ENCODE data around the gene RGS3.
"Not testable (repeated sequence)": the region's sequence is repeated elsewhere in the genome, so short reads cannot be mapped to it uniquely, and the experiment has no call there.

The RGS3 gene

GRCh38 chr9:113532809-113533190 is 69.3 kb downstream of the RGS3 start:
- DNase-seq, result no peak

- DNase-seq, result no peak
Measured at GRCh38 chr9:113533335-113534225, 70.1 kb downstream of the RGS3 start.

- no peak for DNase-seq
Measured at GRCh38 chr9:113535756-113536155, 72.2 kb downstream of the RGS3 start.

GRCh38 chr9:113536166-113536482 is 72.6 kb downstream of the RGS3 start:
- no peak for DNase-seq

- no peak for DNase-seq
Measured at GRCh38 chr9:113536483-113537228, 73.1 kb downstream of the RGS3 start.

- DNase-seq, result no peak
Measured at GRCh38 chr9:113537229-113537810, 73.8 kb downstream of the RGS3 start.

- DNase-seq, result no peak
Measured at GRCh38 chr9:113538131-113538530, 74.6 kb downstream of the RGS3 start.

- no peak for DNase-seq
Measured at GRCh38 chr9:113538701-113539430, 75.3 kb downstream of the RGS3 start.

GRCh38 chr9:113540466-113540865 is 76.9 kb downstream of the RGS3 start:
- DNase-seq, result no peak

- no peak for DNase-seq
Measured at GRCh38 chr9:113541019-113541900, 77.7 kb downstream of the RGS3 start.

GRCh38 chr9:113542006-113542405 is 78.5 kb downstream of the RGS3 start:
- DNase-seq, result no peak

GRCh38 chr9:113542741-113543140 is 79.2 kb downstream of the RGS3 start:
- DNase-seq, result no peak

GRCh38 chr9:113543296-113543981 is 79.9 kb downstream of the RGS3 start:
- DNase-seq, result no peak

- DNase-seq, result no peak
Measured at GRCh38 chr9:113543982-113544303, 80.4 kb downstream of the RGS3 start.

- DNase-seq, result no peak
Measured at GRCh38 chr9:113545068-113545467, 81.5 kb downstream of the RGS3 start.

GRCh38 chr9:113546566-113546965 is 83.0 kb downstream of the RGS3 start:
- DNase-seq, result no peak

GRCh38 chr9:113547501-113547900 is 84.0 kb downstream of the RGS3 start:
- DNase-seq, result no peak

GRCh38 chr9:113548221-113549041 is 84.9 kb downstream of the RGS3 start:
- peak; percentile 26 for DNase-seq

GRCh38 chr9:113549892-113550291 is 86.4 kb downstream of the RGS3 start:
- DNase-seq, result not testable (repeated sequence)

GRCh38 chr9:113556877-113557593 is 93.5 kb downstream of the RGS3 start:
- DNase-seq, result no peak

Data from suppressor macrophage treated with lipopolysaccharide for 4 hours (primary cell).